GM18861 (cell line): Measurements from ENCODE around the gene CROT.
"Not testable (repeated sequence)": the region's sequence is repeated elsewhere in the genome, so short reads cannot be mapped to it uniquely, and the experiment has no call there.

Experiments used
- ATAC-seq: cut with Tn5 transposase; IDR thresholded peaks from one replicate; pipeline ENCODE4 v1.9.1; 2021; ENCODE audit not compliant: unreplicated experiment

The CROT gene, protein sequence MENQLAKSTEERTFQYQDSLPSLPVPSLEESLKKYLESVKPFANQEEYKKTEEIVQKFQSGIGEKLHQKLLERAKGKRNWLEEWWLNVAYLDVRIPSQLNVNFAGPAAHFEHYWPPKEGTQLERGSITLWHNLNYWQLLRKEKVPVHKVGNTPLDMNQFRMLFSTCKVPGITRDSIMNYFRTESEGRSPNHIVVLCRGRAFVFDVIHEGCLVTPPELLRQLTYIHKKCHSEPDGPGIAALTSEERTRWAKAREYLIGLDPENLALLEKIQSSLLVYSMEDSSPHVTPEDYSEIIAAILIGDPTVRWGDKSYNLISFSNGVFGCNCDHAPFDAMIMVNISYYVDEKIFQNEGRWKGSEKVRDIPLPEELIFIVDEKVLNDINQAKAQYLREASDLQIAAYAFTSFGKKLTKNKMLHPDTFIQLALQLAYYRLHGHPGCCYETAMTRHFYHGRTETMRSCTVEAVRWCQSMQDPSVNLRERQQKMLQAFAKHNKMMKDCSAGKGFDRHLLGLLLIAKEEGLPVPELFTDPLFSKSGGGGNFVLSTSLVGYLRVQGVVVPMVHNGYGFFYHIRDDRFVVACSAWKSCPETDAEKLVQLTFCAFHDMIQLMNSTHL

DNA sequence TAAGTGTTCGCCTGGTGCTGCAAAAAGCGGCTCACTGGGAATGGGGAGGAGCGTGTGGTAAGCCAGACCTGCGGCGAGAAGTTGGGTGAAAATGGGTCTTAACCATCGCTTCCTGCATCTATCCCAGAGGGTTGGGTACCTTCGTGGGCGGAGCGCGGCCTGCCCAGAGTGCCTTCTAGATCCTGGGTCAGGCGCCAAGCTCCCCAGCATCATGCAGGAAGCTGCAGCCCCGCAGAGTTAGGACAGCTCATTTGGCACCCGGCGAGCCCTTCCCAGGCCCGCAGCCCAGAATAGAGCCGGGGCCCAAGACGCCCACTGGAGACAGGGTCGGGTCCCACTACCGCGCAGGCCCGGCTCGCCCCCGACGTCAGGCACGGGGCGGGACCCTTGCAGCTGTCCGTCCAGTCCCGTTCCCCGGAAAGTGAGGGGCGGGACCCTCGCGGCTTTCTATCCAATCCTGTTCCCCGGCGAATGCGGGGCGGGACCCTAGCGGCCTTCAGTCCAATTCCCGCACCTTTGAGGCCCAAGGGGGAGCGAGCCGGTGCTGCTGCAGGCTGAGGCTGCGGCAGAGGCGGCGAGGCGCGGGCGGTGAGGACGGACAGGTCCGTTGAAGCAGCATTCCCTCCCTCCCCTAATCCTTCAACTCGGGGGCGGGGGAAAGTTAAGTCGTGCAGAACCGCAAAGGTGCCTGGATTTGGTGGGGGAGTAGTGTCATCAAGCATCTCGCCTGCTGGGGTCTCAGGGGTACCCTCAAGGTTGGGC lies at the start of gene CROT:
Gene CROT, plus strand, starts transcription at position 499 of the 762 bp plus-strand sequence. CDS start 3,405 bp downstream, outside the sequence.
- peak; percentile 97 for ATAC-seq

DNA sequence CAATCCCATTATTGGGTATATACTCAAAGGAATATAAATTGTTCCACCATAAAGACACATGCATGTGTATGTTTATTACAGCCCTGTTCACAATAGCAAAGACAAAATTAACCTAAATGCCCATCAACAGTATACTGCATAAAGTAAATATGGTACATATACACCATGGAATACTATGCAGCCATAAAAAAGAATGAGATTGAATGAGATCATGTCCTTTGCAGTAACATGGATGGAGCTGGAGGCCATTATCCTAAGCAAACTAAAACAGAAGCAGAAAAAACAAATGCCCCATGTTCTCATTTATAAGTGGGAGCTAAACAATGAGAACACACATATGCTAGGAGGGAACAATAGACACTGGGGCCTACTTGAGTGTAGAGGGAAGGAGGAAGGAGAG lies 44.7 kb upstream of the CROT start:
- ATAC-seq: no peak

GRCh38 chr7:87310790-87311419 lies 34.6 kb upstream of the CROT start:
- ATAC-seq: no peak

GRCh38 chr7:87312215-87312865 lies 33.1 kb upstream of the CROT start:
- ATAC-seq: peak; percentile 55

- peak; percentile 72 for ATAC-seq
Observed at GRCh38 chr7:87316097-87316700, 29.3 kb upstream of the CROT start.

GRCh38 chr7:87316846-87317552 lies 28.5 kb upstream of the CROT start:
- ATAC-seq: no peak

- no peak for ATAC-seq
Observed at GRCh38 chr7:87317691-87318245, 27.7 kb upstream of the CROT start.

DNA sequence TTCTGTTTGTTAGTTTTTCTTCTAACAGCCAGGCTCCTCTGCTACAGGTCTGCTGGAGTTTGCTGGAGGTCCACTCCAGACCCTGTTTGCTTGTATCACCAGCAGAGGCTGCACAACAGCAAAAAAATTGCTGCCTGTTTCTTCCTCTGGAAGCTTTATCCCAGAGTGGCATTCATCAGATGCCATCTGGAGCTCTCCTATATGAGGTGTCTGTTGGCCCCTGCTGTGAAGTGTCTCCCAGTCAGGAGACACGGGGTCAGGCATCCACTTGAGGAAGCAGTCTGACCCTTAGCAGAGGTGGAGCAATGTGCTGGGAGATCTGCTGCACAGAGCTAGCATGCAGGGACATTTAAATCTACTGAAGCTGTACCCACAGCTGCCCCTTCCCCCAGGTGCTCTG lies 26.7 kb upstream of the CROT start:
- ATAC-seq: no peak

DNA sequence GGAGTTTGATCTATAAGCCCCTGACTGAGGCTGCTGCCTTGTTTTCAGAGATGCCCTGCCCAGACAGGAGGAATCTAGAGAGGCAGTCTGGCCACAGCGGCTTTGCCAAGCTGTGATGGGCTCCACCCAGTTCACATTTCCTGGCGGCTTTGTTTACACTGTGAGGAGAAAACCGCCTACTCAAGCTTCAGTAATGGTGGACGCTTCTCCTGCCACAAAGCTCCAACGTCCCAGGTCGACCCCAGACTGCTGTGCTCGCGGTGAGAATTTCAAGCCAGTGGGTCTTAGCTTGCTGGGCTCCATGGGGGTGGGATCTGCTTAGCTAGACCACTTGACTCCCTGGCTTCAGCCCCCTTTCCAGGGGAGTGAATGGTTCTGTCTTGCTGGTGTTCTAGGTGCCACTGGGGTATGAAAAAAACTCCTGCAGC lies 26.3 kb upstream of the CROT start:
- not testable (repeated sequence) for ATAC-seq

- no peak for ATAC-seq
Observed at GRCh38 chr7:87322912-87323311, 22.6 kb upstream of the CROT start.

DNA sequence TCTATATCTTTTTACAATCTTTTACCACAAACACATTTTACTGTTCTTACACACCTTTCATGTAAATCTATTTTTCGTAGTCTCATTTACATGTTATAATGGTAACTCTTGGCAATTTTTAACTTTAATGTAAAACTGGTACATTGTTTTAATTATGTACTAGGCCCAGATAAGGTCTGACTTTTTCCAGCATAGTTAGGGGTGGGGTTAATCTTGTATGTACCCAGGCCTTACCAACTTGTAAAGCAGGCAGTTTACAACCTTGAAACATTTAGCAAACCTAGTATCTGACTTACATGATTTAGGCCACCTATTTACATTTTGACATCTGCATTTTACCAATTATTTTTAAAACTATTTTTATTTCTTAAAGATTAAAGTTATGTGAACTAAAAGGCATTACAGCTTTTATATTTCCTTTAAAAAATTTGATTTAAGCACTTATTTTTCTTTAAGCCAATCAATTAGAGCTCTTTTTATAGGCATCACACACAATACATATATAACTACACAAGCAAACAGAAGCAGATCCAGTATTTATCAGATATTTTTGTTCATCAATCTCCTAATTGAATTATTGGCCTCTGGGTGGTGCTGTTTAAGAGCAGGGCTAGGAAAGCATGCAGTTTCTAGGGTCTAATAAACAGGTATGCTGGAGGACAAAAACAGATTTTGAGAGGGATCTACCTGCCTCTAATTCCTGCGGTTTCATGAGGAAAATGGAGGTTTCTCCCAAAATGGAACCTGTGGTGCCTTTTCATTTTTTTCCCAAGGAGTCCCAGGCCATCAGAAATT lies 19.7 kb upstream of the CROT start:
- ATAC-seq: no peak

DNA sequence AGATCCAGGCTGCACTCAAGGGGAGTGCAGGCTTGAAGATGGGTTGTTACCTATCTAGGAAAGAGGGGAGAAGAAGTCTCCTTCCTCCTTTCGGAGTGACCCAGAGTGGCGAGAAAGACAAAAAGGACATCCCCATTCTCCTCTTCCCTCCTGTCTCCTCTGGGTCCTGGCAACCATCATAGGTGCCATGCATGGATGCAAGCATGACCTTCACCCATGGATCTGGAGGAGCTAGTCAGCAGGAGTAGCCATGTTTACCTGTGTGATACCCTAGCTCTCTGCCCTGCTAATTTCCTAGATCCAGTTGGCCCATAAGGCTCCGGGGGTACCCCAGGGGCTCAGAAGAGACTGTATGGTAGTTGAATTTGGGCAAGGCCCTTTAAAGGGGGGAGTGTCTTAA lies 17.2 kb upstream of the CROT start:
- ATAC-seq: no peak

GRCh38 chr7:87330316-87330715 lies 15.1 kb upstream of the CROT start:
- ATAC-seq: no peak

DNA sequence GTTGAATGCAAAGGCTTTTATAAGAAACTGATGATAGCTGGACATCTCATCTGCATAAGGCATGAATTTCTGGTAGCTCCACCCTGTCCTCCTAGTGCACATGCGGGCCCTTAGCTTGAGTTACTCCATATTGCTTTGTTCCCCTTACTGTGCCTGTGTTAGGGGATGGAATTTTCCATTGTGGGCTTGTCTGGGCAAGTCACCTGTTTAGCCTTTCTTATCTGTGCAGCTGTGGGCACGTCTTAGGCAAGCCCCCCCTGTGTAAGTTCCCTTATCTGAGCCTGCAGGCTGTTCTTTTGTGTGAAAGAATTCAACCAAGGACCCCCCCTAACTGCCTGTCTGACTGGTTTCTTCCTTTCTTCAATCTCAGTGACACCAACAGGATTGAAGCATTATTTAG lies 14.5 kb upstream of the CROT start:
- no peak for ATAC-seq

GRCh38 chr7:87331687-87332252 lies 13.7 kb upstream of the CROT start:
- ATAC-seq: no peak

GRCh38 chr7:87332321-87332720 lies 13.1 kb upstream of the CROT start:
- no peak for ATAC-seq

DNA sequence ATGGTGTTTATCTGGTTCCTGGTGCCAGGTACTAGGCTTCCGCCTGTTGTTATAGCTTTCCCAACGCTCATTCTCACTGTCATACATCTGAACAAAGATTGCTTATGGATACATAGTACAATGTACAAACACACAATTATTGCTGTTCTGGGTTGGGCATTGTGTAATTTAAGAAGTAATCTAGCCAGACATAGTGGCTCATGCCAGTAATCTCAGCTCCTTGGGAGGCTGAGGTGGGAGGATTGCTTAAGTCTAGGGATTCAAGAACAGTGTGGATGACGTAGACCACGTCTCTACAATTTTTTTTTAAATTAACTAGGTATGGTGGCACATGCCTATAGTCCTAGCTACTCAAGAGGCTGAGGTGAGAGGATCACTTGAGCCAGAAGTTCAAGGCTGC lies 9.3 kb upstream of the CROT start:
- ATAC-seq: no peak

DNA sequence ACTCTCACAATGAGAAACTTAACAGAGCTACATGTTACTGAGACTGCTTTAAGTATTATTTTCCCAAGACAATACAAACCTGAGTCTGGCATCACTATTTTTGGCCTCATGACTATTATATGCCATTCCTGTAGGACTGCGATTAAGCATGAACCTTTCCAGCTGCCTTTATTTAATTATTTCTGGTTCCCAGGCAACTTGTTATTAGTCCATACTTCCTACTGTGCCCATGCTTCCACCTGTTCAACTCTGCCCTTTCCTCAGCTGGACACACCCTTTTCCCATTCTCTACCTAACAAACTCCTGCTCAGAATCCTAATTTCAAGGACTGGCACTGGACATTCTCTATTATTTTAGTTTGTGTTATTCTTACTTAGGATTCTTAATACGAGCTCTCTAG lies 8.1 kb upstream of the CROT start:
- ATAC-seq: no peak
